ENCODE results near the gene ZNF846.

- TF ChIP-seq CTCF (IDR thresholded peaks at IDR 0.05) (no peak), POLR2A (IDR thresholded peaks at IDR 0.05) (peak; percentile 84)
Observed at GRCh38 chr19:9785367-9786331, 17.1 kb upstream of the ZNF846 start.

Measured in right lobe of liver (tissue), 4 donors.